HCT116 (cell line): ENCODE data around the gene DPH6. TPM values are rescaled to one million over a fixed set of nuclear protein-coding genes. Genes with fewer than 3 reads are reported as not detected.

Experiments used
- ATAC-seq: fragments of 200-7000 bp; cut with Tn5 transposase; 2 replicates; pipeline ENCODE4 v1.9.1; 2020; ENCODE audit warnings: mild to moderate bottlenecking, moderate library complexity
- BruUV-seq: library from RNA; stranded (reverse); fragments of 400-500 nt; replicated peaks from 2 replicates; lab custom pipeline; 2021; lab: Mats Ljungman, UMichigan
- CTCF ChIA-PET: fragments of 300-600 bp; sonication (Branson Sonifier 250); formaldehyde crosslinking; loops from one replicate; lab custom pipeline; 2021; ENCODE audit warnings: antibody characterized with exemption; lab: Charles Lee
- POLR2A ChIA-PET: fragments of 300-600, 350-600 bp; sonication (Branson Sonifier 250); formaldehyde crosslinking; loops from one replicate; lab custom pipeline; 2021; ENCODE audit warnings: antibody characterized with exemption; lab: Charles Lee
- RAD21 ChIA-PET, 2 experiments: fragments of 300-600 bp; sonication (Branson Sonifier 250); formaldehyde crosslinking; loops; one replicate each; lab custom pipeline; 2023; ENCODE audit warnings: low total read pairs in 2 of 2; ENCODE audit not compliant: uncharacterized antibody in 2 of 2, unreplicated experiment in 2 of 2, low non-redundant PET in 1 of 2; lab: Charles Lee
- DNase-seq: peaks from one replicate; pipeline ENCODE4 v3.0.0-alpha.2; 2010; ENCODE audit warnings: low read depth, low spot score
- H2AFZ ChIP-seq: fragments of 200-600 bp; shearing (Covaris generic), sonication (generic); 2 replicates; pipeline ENCODE4 v1.6.1; 2017; ENCODE audit warnings: low read depth, mixed run types, mixed read lengths, antibody characterized with exemption, low read length; ENCODE audit not compliant: poor library complexity, severe bottlenecking
- H3K27ac ChIP-seq: 2 replicates; pipeline ENCODE4 v1.5.1; 2012; ENCODE audit warnings: low read depth, low read length
- H3K27me3 ChIP-seq: fragments of 200-600 bp; sonication (generic); 2 replicates; pipeline ENCODE4 v1.6.1; 2016; ENCODE audit warnings: mixed run types, low read length, mixed read lengths; ENCODE audit not compliant: insufficient read depth
- H3K36me3 ChIP-seq, 2 experiments: fragments of 200-500 bp in 1 of 2; fragments of 200-600 bp in 1 of 2; sonication (Bioruptor generic) in 1 of 2; sonication (generic) in 1 of 2; 2 replicates each; pipeline versions ENCODE4 v1.5.1 to v1.6.1; 2014 to 2016; ENCODE audit warnings: low read length in 2 of 2, inconsistent platforms in 1 of 2, mixed read lengths in 1 of 2, mixed run types in 1 of 2; ENCODE audit not compliant: insufficient read depth in 2 of 2, control insufficient read depth in 1 of 2
- H3K4me1 ChIP-seq, 2 experiments: fragments of 200-600 bp in 1 of 2; sonication (generic) in 1 of 2; 2 replicates each; pipeline versions ENCODE4 v1.5.1 to v1.6.1; 2012 to 2017; ENCODE audit warnings: low read length in 2 of 2, inconsistent platforms in 1 of 2, mild to moderate bottlenecking in 1 of 2, mixed read lengths in 1 of 2, mixed run types in 1 of 2, moderate library complexity in 1 of 2; ENCODE audit not compliant: insufficient read depth in 2 of 2, control insufficient read depth in 1 of 2
- H3K4me2 ChIP-seq: fragments of 200-600 bp; sonication (generic); 2 replicates; pipeline ENCODE4 v1.6.1; 2017; ENCODE audit warnings: mixed run types, low read length, mixed read lengths
- H3K4me3 ChIP-seq, 2 experiments: fragments of 200-600 bp in 1 of 2; sonication (generic) in 1 of 2; replicated peaks in 1 of 2; 2 replicates each; pipeline ENCODE4 v1.5.1; 2011 to 2016; ENCODE audit warnings: low read length in 2 of 2, control low read depth in 1 of 2, low read depth in 1 of 2, mild to moderate bottlenecking in 1 of 2, mixed read lengths in 1 of 2, mixed run types in 1 of 2
- H3K79me2 ChIP-seq: fragments of 200-600 bp; sonication (generic); 2 replicates; pipeline ENCODE4 v1.6.1; 2017; ENCODE audit warnings: mild to moderate bottlenecking, mixed run types, low read length, moderate library complexity, mixed read lengths; ENCODE audit not compliant: insufficient read depth
- H3K9ac ChIP-seq: fragments of 200-600 bp; sonication (generic); 2 replicates; pipeline ENCODE4 v1.6.1; 2016; ENCODE audit warnings: low read length, mixed read lengths
- H3K9me2 ChIP-seq: fragments of 200-600 bp; sonication (generic), shearing (Covaris generic); 2 replicates; pipeline ENCODE4 v1.6.1; 2017; ENCODE audit warnings: mixed run types, mild to moderate bottlenecking, moderate library complexity; ENCODE audit not compliant: insufficient read depth
- H3K9me3 ChIP-seq, 2 experiments: fragments of 200-500 bp in 1 of 2; fragments of 200-600 bp in 1 of 2; sonication (Bioruptor generic) in 1 of 2; sonication (generic) in 1 of 2; 2 replicates each; pipeline ENCODE4 v1.6.1; 2014 to 2017; ENCODE audit warnings: low read length in 2 of 2, mixed read lengths in 2 of 2, inconsistent platforms in 1 of 2, low read depth in 1 of 2, mild to moderate bottlenecking in 1 of 2, mixed run types in 1 of 2, moderate library complexity in 1 of 2; ENCODE audit not compliant: control insufficient read depth in 1 of 2, insufficient read depth in 1 of 2
- H4K20me1 ChIP-seq: fragments of 200-600 bp; sonication (generic), shearing (Covaris generic); 2 replicates; pipeline ENCODE4 v1.6.1; 2017; ENCODE audit warnings: mixed run types, mild to moderate bottlenecking, moderate library complexity; ENCODE audit not compliant: insufficient read depth
- CTCF ChIP-seq, 3 experiments: fragments of 200-600 bp in 1 of 3; sonication (generic) in 1 of 3; IDR thresholded peaks in 2 of 3; conservative IDR thresholded peaks in 1 of 3; 2 replicates each; pipeline ENCODE4 v1.5.1; 2012 to 2017; ENCODE audit warnings: low read depth in 2 of 3, low read length in 2 of 3, antibody characterized with exemption in 1 of 3, borderline replicate concordance in 1 of 3, control low read depth in 1 of 3, mild to moderate bottlenecking in 1 of 3, mixed read lengths in 1 of 3, mixed run types in 1 of 3, moderate library complexity in 1 of 3; ENCODE audit not compliant: insufficient read depth in 1 of 3
- EGR1 ChIP-seq: IDR thresholded peaks from 2 replicates; pipeline ENCODE4 v1.6.1; 2012; ENCODE audit warnings: low read depth
- EZH2phosphoT487 ChIP-seq: fragments of 200-600 bp; IDR thresholded peaks from 2 replicates; pipeline ENCODE4 v1.6.1; 2018; ENCODE audit warnings: antibody characterized with exemption, borderline replicate concordance
- JUND ChIP-seq: IDR thresholded peaks from 2 replicates; pipeline ENCODE4 v1.6.1; 2012
- POLR2AphosphoS5 ChIP-seq: IDR thresholded peaks from 2 replicates; pipeline ENCODE4 v1.6.1; 2011; ENCODE audit warnings: mild to moderate bottlenecking, low read depth, low read length, moderate library complexity
- REST ChIP-seq: IDR thresholded peaks from 2 replicates; pipeline ENCODE4 v1.6.1; 2012; ENCODE audit warnings: low read depth
- SP1 ChIP-seq: IDR thresholded peaks from 2 replicates; pipeline ENCODE4 v1.6.1; 2012; ENCODE audit warnings: low read depth
- SRF ChIP-seq: IDR thresholded peaks from 2 replicates; pipeline ENCODE4 v1.6.1; 2012; ENCODE audit warnings: low read depth
- YY1 ChIP-seq: IDR thresholded peaks from 2 replicates; pipeline ENCODE4 v1.6.1; 2011; ENCODE audit warnings: low read length, low read depth, moderate library complexity, mild to moderate bottlenecking; ENCODE audit not compliant: insufficient replicate concordance; ENCODE audit errors: extremely low read depth
- ZFX ChIP-seq: fragments of 450-650 bp; IDR thresholded peaks from 2 replicates; pipeline ENCODE4 v1.6.1; 2017
- intact Hi-C: fragments of 100-400 bp; cut with micrococcal nuclease; formaldehyde crosslinking; loops from 2 replicates; pipeline ENCODE4 v1.10.0; 2022
- total RNA-seq: library from RNA; stranded (reverse); gene quantifications from one replicate; pipeline ENCODE4 v1.2.1, GENCODE V29; 2021; ENCODE audit not compliant: unreplicated experiment

Gene DPH6
- total RNA-seq, 1 experiment from 2014 or later, result 18.2 TPM

- intact Hi-C loops, result no loop called here
- no peak overlapping the region for H3K4me3 ChIP-seq
- POLR2A ChIA-PET, result no interaction called here
- no peak overlapping the region for H3K4me2 ChIP-seq
- TF ChIP-seq ZFX (no peak), JUND (no peak), CTCF (IDR thresholded peaks at IDR 0.05 in 2 of 3, conservative IDR thresholded peaks at IDR 0.05 in 1 of 3; ENCODE audit: borderline replicate concordance in 1 of 3, insufficient read depth in 1 of 3, low read depth in 2 of 3, low read length in 2 of 3) (no peak), POLR2AphosphoS5 (no peak), REST (no peak), YY1 (no peak), SRF (no peak), EZH2phosphoT487 (no peak), EGR1 (no peak), SP1 (no peak)
- H2AFZ ChIP-seq, result no peak overlapping the region
- no peaks in the 10 kb centered on the region for H4K20me1 ChIP-seq
- no peak overlapping the region for H3K9ac ChIP-seq
- ATAC-seq, result no peak
- H3K36me3 ChIP-seq, result no peaks in the 10 kb centered on the region
- H3K4me1 ChIP-seq, result no peaks in the 10 kb centered on the region
- BruUV-seq, result no TSS peak
- H3K27me3 ChIP-seq, result no peaks in the 10 kb centered on the region
- no peaks in the 10 kb centered on the region for H3K79me2 ChIP-seq
- H3K9me2 ChIP-seq, result no peaks in the 10 kb centered on the region
- H3K9me3 ChIP-seq, result no peaks in the 10 kb centered on the region
- no peak for DNase-seq
- CTCF ChIA-PET, result no interaction called here
- no peak overlapping the region for H3K27ac ChIP-seq
- RAD21 ChIA-PET, result no interaction called here
Measured at GRCh38 chr15:35514759-35515158, 31.2 kb downstream of the DPH6 start.
